ENCODE measurements around the gene DGKH.

GRCh38 chr13:42276683-42277082 lies 228.2 kb downstream of the DGKH start:
- TF ChIP-seq POLR2A (IDR thresholded peaks at IDR 0.05) (no peak), CTCF (IDR thresholded peaks at IDR 0.05) (no peak), POLR2AphosphoS5 (IDR thresholded peaks at IDR 0.05) (no peak)

Measured in prostate gland (tissue), 2 donors.